Measurements from ENCODE around the gene PTPRN2. TPM values are rescaled to one million over a fixed set of nuclear protein-coding genes. Genes with fewer than 3 reads are reported as not detected.

The PTPRN2 gene
- total and polyA plus RNA-seq, 9 of the 15 experiments (the other 6 are each of a cell fraction or from before 2014, with no cell fraction given): not detected

- FAIRE-seq: peak; percentile 6
- TF ChIP-seq ZNF586 (CRISPR knock-in tag; conservative IDR thresholded peaks at IDR 0.05): no peak
- H3K79me2 ChIP-seq (ENCODE audit: control insufficient read depth, insufficient read depth, low read length): no peaks in the 10 kb centered on the region
- under 1% methylated on average over 17 of the region's 17 CpGs for WGBS (ENCODE audit: insufficient coverage, low coverage, missing lambda C conversion rate)
- H4K20me1 ChIP-seq (replicated peaks; ENCODE audit: control insufficient read depth, insufficient read depth, low read length): no peaks in the 10 kb centered on the region
- POLR2A ChIA-PET: interaction anchor here (0.6 kb wide), 1 partner anchor 612 kb away, joined by 3 read pairs; no protein-coding TSS in a partner anchor
- H3K9me1 ChIP-seq (ENCODE audit: control insufficient read depth, insufficient read depth, low read length): no peaks in the 10 kb centered on the region
- peaks cover 5 to 35% of the 10 kb centered on the region in 2 experiments; a peak in 3 of 5 replicates for H3K27me3 ChIP-seq (ENCODE audit: control insufficient read depth in 2 of 2, insufficient read depth in 2 of 2, low read length in 2 of 2)
- no peaks in the 10 kb centered on the region for H3K36me3 ChIP-seq (ENCODE audit: control insufficient read depth, insufficient read depth, low read length)
- no peak overlapping the region for H3K4me3 ChIP-seq
- DNase-seq (ENCODE audit: extremely low read depth in 1 of 4, low spot score in 3 of 4): no peak
- no peaks in the 10 kb centered on the region for H3K9me3 ChIP-seq (replicated peaks; ENCODE audit: control insufficient read depth, insufficient read depth, low read depth, low read length)
- no peak overlapping the region for H3K4me2 ChIP-seq (ENCODE audit: insufficient read depth, low read length)
- CTCF ChIA-PET (ENCODE audit: low intra/inter-chr PET ratio): no interaction called here
- in situ Hi-C loops (cut with MboI) (no loop called here), intact Hi-C loops (cut with micrococcal nuclease) (no loop called here)
- no TSS peak for BruUV-seq (replicated peaks)
- no peak for ATAC-seq
- H3K27ac ChIP-seq (ENCODE audit: extremely low read depth, low read depth, low read length): no peak overlapping the region
- no peak overlapping the region for H3K9ac ChIP-seq (ENCODE audit: insufficient read depth in 1 of 2, low read depth in 2 of 2, low read length in 2 of 2)
- H2AFZ ChIP-seq (ENCODE audit: low read depth, low read length): no peak overlapping the region
- H3K4me1 ChIP-seq (replicated peaks in 1 of 2; ENCODE audit: control insufficient read depth in 2 of 2, insufficient read depth in 2 of 2, low read length in 2 of 2): no peaks in the 10 kb centered on the region
Observed at GRCh38 chr7:158043551-158044481, 543.8 kb downstream of the PTPRN2 start.

- POLR2A ChIA-PET: no interaction called here
- no peak for ATAC-seq
Observed at GRCh38 chr7:158042156-158042880, 545.3 kb downstream of the PTPRN2 start.

More at GRCh38 chr7:158042156-158042880, 545.3 kb downstream of the PTPRN2 start:
- CTCF ChIA-PET (ENCODE audit: low intra/inter-chr PET ratio): no interaction called here
- Histone ChIP-seq H4K20me1 (replicated peaks; ENCODE audit: control insufficient read depth, insufficient read depth, low read length) (no peaks in the 10 kb centered on the region), H3K9me3 (replicated peaks; ENCODE audit: control insufficient read depth, insufficient read depth, low read depth, low read length) (no peaks in the 10 kb centered on the region), H3K27me3 (ENCODE audit: control insufficient read depth in 2 of 2, insufficient read depth in 2 of 2, low read length in 2 of 2) (peaks cover 5 to 35% of the 10 kb centered on the region in 2 experiments; a peak in 3 of 5 replicates), H3K4me2 (ENCODE audit: insufficient read depth, low read length) (no peak overlapping the region), H3K9me1 (ENCODE audit: control insufficient read depth, insufficient read depth, low read length) (no peaks in the 10 kb centered on the region), H3K4me3 (no peak overlapping the region), H2AFZ (ENCODE audit: low read depth, low read length) (no peak overlapping the region), H3K27ac (ENCODE audit: extremely low read depth, low read depth, low read length) (no peak overlapping the region), H3K4me1 (replicated peaks in 1 of 2; ENCODE audit: control insufficient read depth in 2 of 2, insufficient read depth in 2 of 2, low read length in 2 of 2) (no peaks in the 10 kb centered on the region), H3K9ac (ENCODE audit: insufficient read depth in 1 of 2, low read depth in 2 of 2, low read length in 2 of 2) (no peak overlapping the region), H3K79me2 (ENCODE audit: control insufficient read depth, insufficient read depth, low read length) (no peaks in the 10 kb centered on the region), H3K36me3 (ENCODE audit: control insufficient read depth, insufficient read depth, low read length) (no peaks in the 10 kb centered on the region)
- intact Hi-C loops (cut with micrococcal nuclease) (no loop called here), in situ Hi-C loops (cut with MboI) (no loop called here)
- FAIRE-seq (no peak), DNase-seq (ENCODE audit: extremely low read depth in 1 of 4, low spot score in 3 of 4) (no peak)
- TF ChIP-seq ZNF583 (CRISPR knock-in tag; IDR thresholded peaks at IDR 0.05): no peak
- TF ChIP-seq ZC3H8 (IDR thresholded peaks at IDR 0.05): no peak
- no peak for TF ChIP-seq SMAD1 (IDR thresholded peaks at IDR 0.05; ENCODE audit: low read depth, low read length, partially characterized antibody)
- no peak for TF ChIP-seq ZNF76 (CRISPR knock-in tag; IDR thresholded peaks at IDR 0.05; ENCODE audit: borderline replicate concordance)
- no peak for TF ChIP-seq NUFIP1 (IDR thresholded peaks at IDR 0.05; ENCODE audit: partially characterized antibody)
- TF ChIP-seq ZNF263 (CRISPR knock-in tag; IDR thresholded peaks at IDR 0.05; ENCODE audit: borderline replicate concordance): no peak
- no peak for TF ChIP-seq ZNF175 (CRISPR knock-in tag; IDR thresholded peaks at IDR 0.05; ENCODE audit: low read depth)
- under 1% methylated on average over 20 of the region's 20 CpGs for WGBS (ENCODE audit: insufficient coverage, low coverage, missing lambda C conversion rate)
- no TSS peak for BruUV-seq (replicated peaks)
